PC-9 (cell line): Measurements from ENCODE around the gene MGAT4A.

Experiments used
- EZH2 ChIP-seq: fragments of 200-600 bp; sonication (generic); IDR thresholded peaks from 2 replicates; pipeline ENCODE4 v1.8.0; 2017; ENCODE audit warnings: antibody characterized with exemption, low read depth
- TF ChIP-seq, protein P1 (sequence below): fragments of 200-600 bp; sonication (generic); conservative IDR thresholded peaks from 2 replicates; pipeline ENCODE4 v1.6.1; 2017; ENCODE audit warnings: mixed run types, antibody characterized with exemption, mild to moderate bottlenecking, moderate library complexity

GRCh38 chr2:98763209-98763951, 32.4 kb upstream of the MGAT4A start:
- TF ChIP-seq, protein P1, sequence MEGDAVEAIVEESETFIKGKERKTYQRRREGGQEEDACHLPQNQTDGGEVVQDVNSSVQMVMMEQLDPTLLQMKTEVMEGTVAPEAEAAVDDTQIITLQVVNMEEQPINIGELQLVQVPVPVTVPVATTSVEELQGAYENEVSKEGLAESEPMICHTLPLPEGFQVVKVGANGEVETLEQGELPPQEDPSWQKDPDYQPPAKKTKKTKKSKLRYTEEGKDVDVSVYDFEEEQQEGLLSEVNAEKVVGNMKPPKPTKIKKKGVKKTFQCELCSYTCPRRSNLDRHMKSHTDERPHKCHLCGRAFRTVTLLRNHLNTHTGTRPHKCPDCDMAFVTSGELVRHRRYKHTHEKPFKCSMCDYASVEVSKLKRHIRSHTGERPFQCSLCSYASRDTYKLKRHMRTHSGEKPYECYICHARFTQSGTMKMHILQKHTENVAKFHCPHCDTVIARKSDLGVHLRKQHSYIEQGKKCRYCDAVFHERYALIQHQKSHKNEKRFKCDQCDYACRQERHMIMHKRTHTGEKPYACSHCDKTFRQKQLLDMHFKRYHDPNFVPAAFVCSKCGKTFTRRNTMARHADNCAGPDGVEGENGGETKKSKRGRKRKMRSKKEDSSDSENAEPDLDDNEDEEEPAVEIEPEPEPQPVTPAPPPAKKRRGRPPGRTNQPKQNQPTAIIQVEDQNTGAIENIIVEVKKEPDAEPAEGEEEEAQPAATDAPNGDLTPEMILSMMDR = no peak
- no peak for TF ChIP-seq EZH2
